Activated naive CD8-positive, alpha-beta T cell (primary cell): Measurements from ENCODE around the gene POU3F2.
A peak's percentile ranks its signal among the peaks of the same experiment; 100 is the strongest.

Experiments
- H3K27ac Mint-ChIP-seq: one replicate; pipeline ENCODE4 v1.8.0; 2021; ENCODE audit warnings: mixed read lengths
- H3K27me3 Mint-ChIP-seq: one replicate; pipeline ENCODE4 v1.8.0; 2021; ENCODE audit warnings: mixed read lengths
- H3K36me3 Mint-ChIP-seq: one replicate; pipeline ENCODE4 v1.8.0; 2021; ENCODE audit warnings: mixed read lengths
- H3K4me1 Mint-ChIP-seq: one replicate; pipeline ENCODE4 v1.8.0; 2021; ENCODE audit warnings: low read depth, mixed read lengths
- H3K4me3 Mint-ChIP-seq: one replicate; pipeline ENCODE4 v1.8.0; 2021; ENCODE audit warnings: mild to moderate bottlenecking, mixed read lengths
- H3K9me3 Mint-ChIP-seq: one replicate; pipeline ENCODE4 v1.8.0; 2021; ENCODE audit warnings: low read depth, mixed read lengths

The POU3F2 gene

GRCh38 chr6:98834060-98835031 lies at the start of gene POU3F2:
Gene POU3F2, plus strand, starts transcription at chr6:98834574. Its CDS starts 300 bp downstream, at chr6:98834874.
- H3K27me3 Mint-ChIP-seq, result peaks cover 52% of the 10 kb centered on the region

GRCh38 chr6:98787435-98787834 lies 46.9 kb upstream of the POU3F2 start:
- H3K27me3 Mint-ChIP-seq, result peaks cover 28% of the 10 kb centered on the region
- no peak overlapping the region for H3K27ac Mint-ChIP-seq
- H3K9me3 Mint-ChIP-seq, result no peaks in the 10 kb centered on the region
- H3K36me3 Mint-ChIP-seq, result no peaks in the 10 kb centered on the region
- no peaks in the 10 kb centered on the region for H3K4me1 Mint-ChIP-seq
- no peak overlapping the region for H3K4me3 Mint-ChIP-seq

More at GRCh38 chr6:98834060-98835031, at the start of gene POU3F2:
- no peak within 1 kb of the TSS for H3K27ac Mint-ChIP-seq
- H3K4me1 Mint-ChIP-seq, result peaks cover 39% of the 10 kb centered on the region
- H3K36me3 Mint-ChIP-seq, result no peaks in the 10 kb centered on the region
- no peaks in the 10 kb centered on the region for H3K9me3 Mint-ChIP-seq
- peak within 1 kb of the TSS; percentile 81 for H3K4me3 Mint-ChIP-seq

DNA sequence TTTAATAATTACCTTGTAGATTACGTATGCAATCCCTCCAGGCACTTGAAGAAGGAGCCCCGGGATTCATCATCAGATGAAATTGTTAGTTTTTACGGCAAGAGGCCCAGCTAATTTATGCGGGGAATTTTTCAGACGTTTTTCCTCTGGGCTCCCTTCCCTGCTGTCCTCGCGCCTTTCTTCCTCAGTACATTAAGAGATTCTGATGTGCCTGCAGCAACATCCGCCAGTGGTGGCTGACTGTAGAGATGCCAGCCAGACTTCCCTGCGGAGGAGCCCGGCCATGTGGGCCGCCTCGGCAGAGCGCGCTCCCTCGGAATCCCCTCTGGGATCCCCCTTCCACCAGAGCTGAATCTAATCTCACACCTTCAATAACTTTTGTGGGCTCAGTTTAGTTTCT lies 46.4 kb upstream of the POU3F2 start:
- Mint-ChIP-seq H3K9me3 (no peaks in the 10 kb centered on the region), H3K27me3 (peaks cover 28% of the 10 kb centered on the region), H3K4me3 (no peak overlapping the region), H3K36me3 (no peaks in the 10 kb centered on the region), H3K4me1 (no peaks in the 10 kb centered on the region), H3K27ac (no peak overlapping the region)

DNA sequence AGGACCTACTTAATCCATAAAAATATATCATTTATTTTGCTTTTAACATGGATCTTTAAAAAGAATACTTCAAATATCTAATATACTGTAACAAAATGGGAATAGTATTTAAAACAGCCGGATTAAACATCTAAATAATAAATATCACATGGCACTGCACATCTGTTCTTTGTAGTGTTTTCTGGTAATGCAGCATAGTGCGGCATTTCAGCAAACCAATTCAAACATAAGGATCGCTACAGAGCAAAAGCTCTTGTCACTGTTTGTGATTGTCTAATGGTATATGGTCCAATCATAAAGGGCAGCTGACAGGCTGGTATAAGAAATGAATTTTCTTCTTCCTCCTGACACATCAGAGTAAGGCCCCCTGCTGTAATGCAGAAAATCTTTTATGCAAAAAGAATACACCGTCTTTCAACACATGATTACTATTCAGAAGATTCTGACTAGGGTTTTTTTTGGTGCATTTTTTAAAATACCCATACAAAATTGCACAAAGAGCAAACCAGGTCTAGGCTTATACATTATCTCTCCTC lies 40.0 kb upstream of the POU3F2 start:
- Mint-ChIP-seq H3K4me1 (no peaks in the 10 kb centered on the region), H3K36me3 (no peaks in the 10 kb centered on the region)

DNA sequence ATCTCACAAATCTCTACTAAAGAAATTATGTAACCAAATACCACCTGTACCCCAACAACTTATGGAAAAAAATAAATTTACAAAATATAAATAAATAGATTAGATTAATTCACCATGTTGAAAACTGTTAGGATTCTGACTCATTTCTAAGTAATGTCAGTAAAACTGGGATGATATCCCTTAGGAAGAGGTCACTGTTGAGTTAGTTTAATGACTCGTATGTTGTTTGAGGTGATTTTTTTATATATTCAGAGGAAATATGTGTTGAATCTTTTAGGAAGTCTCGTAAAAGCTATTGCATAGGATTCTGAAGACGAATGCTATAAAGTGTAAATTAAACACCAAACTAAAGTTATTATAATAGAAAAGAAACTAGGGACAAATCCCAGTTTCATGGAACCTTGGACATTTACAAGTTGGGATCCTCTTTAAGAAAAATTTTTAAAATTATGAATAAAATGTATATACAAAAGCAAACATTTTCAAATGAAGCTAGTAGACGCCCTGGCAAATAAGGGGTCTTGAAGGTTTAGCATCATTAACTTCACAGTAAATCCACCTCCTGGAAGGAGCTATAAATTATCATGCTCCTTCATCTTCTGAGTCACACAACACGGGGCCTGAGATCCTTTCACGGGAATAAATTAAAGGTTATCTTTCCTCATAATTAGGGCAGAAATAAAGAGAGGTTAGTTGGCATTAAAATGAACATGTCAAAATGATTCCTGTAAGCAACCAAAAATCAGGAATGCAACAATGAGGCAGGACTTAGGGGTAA lies 37.0 kb upstream of the POU3F2 start:
- Mint-ChIP-seq H3K9me3 (no peaks in the 10 kb centered on the region), H3K27me3 (peaks cover 12% of the 10 kb centered on the region), H3K4me1 (no peaks in the 10 kb centered on the region), H3K4me3 (no peak overlapping the region), H3K36me3 (peaks cover 2% of the 10 kb centered on the region), H3K27ac (no peak overlapping the region)

More for the DNA sequence above, 40.0 kb upstream of the POU3F2 start:
- no peak overlapping the region for H3K27ac Mint-ChIP-seq
- no peak overlapping the region for H3K4me3 Mint-ChIP-seq
- no peaks in the 10 kb centered on the region for H3K9me3 Mint-ChIP-seq
- H3K27me3 Mint-ChIP-seq, result peaks cover 16% of the 10 kb centered on the region

DNA sequence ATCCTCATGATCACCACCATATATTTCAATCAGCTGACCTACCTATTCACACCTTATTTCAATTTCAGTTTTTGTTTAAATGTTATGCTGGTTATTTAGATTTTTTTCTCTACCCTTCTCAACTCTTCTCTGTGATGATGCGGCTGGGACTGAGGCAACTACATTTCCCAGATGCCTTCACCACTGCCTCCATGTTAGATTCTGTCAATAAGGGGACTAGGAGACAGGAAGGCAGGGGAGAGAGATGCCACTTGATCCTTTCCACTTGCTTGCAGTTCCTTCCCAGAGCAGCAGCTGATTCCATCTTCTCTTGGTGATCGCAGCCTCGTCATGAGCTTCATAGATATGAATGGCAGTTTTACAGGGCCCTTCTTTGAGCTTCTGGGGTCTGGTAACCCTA lies 33.5 kb upstream of the POU3F2 start:
- Mint-ChIP-seq H3K9me3 (no peaks in the 10 kb centered on the region), H3K27ac (no peak overlapping the region), H3K27me3 (peaks cover 20% of the 10 kb centered on the region), H3K4me1 (no peaks in the 10 kb centered on the region), H3K4me3 (no peak overlapping the region), H3K36me3 (peaks cover 2% of the 10 kb centered on the region)

- Mint-ChIP-seq H3K4me3 (no peak overlapping the region), H3K9me3 (no peaks in the 10 kb centered on the region), H3K4me1 (no peaks in the 10 kb centered on the region), H3K27ac (no peak overlapping the region), H3K27me3 (peaks cover 20% of the 10 kb centered on the region), H3K36me3 (no peaks in the 10 kb centered on the region)
Measured at GRCh38 chr6:98808541-98809210, 25.7 kb upstream of the POU3F2 start.

- Mint-ChIP-seq H3K4me1 (no peaks in the 10 kb centered on the region), H3K9me3 (no peaks in the 10 kb centered on the region), H3K4me3 (no peak overlapping the region), H3K27ac (no peak overlapping the region), H3K27me3 (peaks cover 22% of the 10 kb centered on the region), H3K36me3 (no peaks in the 10 kb centered on the region)
Measured at GRCh38 chr6:98812220-98812619, 22.2 kb upstream of the POU3F2 start.

- no peaks in the 10 kb centered on the region for H3K36me3 Mint-ChIP-seq
- H3K4me1 Mint-ChIP-seq, result no peaks in the 10 kb centered on the region
- no peaks in the 10 kb centered on the region for H3K9me3 Mint-ChIP-seq
- no peak overlapping the region for H3K4me3 Mint-ChIP-seq
- H3K27ac Mint-ChIP-seq, result no peak overlapping the region
- peaks cover 43% of the 10 kb centered on the region for H3K27me3 Mint-ChIP-seq
Measured at GRCh38 chr6:98816799-98817198, 17.6 kb upstream of the POU3F2 start.

- Mint-ChIP-seq H3K9me3 (no peaks in the 10 kb centered on the region), H3K36me3 (peaks cover 2% of the 10 kb centered on the region), H3K4me3 (no peak overlapping the region), H3K27me3 (peaks cover 59% of the 10 kb centered on the region), H3K4me1 (peaks cover 14% of the 10 kb centered on the region), H3K27ac (no peak overlapping the region)
Measured at GRCh38 chr6:98821756-98822405, 12.5 kb upstream of the POU3F2 start.

DNA sequence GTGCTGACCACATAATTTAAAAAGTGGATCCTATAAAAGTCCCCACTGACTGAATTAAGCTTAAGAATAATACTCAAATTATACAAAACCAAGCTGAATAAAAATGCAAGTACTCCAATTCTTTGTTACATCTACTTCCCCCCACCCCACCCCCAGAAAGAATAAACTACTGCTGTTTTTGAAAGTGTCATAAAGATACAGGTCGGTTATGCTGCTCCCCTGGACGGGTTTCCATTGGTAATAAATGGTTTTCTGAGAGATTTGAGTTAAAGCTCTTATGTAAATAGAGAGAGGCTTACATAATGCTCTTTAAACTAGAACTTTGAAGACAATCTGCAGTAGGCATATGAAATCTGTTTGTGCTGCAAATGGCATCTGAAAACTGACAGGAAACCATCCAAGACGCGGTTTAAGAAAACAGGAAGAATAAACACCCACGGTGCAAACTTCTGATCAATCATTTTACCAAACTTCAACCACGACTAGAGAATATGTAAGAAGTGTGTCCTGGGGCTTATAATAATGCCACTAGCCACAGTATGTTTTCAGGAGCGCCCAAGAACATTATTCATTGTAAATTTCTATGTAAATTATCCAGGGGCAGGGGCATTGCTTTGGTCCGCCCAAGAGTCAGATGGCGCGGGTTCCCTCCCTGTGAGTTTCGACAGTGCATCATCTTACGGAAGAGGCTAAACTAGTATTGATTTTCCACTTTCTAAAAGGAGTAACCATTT lies 10.8 kb upstream of the POU3F2 start:
- H3K4me3 Mint-ChIP-seq, result peak overlapping the region; percentile 70
- peaks cover 25% of the 10 kb centered on the region for H3K4me1 Mint-ChIP-seq
- peaks cover 63% of the 10 kb centered on the region for H3K27me3 Mint-ChIP-seq
- peaks cover 2% of the 10 kb centered on the region for H3K36me3 Mint-ChIP-seq
- H3K9me3 Mint-ChIP-seq, result no peaks in the 10 kb centered on the region
- no peak overlapping the region for H3K27ac Mint-ChIP-seq

DNA sequence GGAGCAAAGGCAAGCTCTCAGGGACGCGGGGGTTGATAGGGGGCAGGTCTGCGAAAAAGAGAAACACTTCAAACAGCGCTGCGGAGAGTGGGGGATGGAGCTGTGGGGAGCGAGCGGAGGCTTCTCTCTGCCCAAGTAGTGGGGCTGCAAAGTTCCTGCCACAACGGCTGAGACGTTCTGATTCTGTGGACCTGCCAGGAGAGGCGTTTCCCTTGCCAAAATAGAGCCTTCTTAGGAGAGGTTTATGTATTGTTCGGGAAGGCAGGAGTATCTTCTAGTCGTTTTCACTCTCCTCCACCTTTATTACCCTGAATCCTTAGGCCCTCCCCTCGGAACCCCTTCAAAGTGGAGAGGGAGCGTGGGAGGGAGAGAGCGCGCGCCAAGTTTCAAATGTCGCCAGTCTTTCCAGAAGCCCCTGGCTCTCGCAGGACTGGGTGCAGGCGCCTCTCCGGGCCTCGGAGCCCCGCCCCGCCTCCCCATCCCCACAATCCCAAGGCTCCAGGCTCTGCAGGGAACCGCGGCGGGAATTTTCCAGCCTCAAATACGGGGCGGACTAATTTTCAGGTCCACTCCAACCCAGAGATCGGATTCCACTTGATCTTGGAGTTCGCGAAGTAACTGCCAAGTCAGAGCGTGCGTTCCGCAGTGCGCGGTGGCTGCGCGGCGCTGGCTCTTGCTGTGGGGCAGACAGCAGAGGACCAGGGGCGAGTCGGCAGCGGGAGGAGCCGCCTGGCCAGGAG lies 10.0 kb upstream of the POU3F2 start:
- Mint-ChIP-seq H3K4me1 (peaks cover 30% of the 10 kb centered on the region), H3K4me3 (peak overlapping the region; percentile 70), H3K27ac (no peak overlapping the region), H3K9me3 (no peaks in the 10 kb centered on the region), H3K36me3 (peaks cover 2% of the 10 kb centered on the region), H3K27me3 (peaks cover 63% of the 10 kb centered on the region)

GRCh38 chr6:98824902-98825599 lies 9.3 kb upstream of the POU3F2 start:
- H3K27me3 Mint-ChIP-seq, result peaks cover 64% of the 10 kb centered on the region
- H3K27ac Mint-ChIP-seq, result no peak overlapping the region
- no peaks in the 10 kb centered on the region for H3K9me3 Mint-ChIP-seq
- H3K36me3 Mint-ChIP-seq, result peaks cover 2% of the 10 kb centered on the region
- H3K4me3 Mint-ChIP-seq, result peak overlapping the region; percentile 58
- peaks cover 32% of the 10 kb centered on the region for H3K4me1 Mint-ChIP-seq
